Measurements from ENCODE around the gene RAPGEF1.
A peak's percentile ranks its signal among the peaks of the same experiment; 100 is the strongest.
"Not testable (repeated sequence)": the region's sequence is repeated elsewhere in the genome, so short reads cannot be mapped to it uniquely, and the experiment has no call there.

Gene RAPGEF1

GRCh38 chr9:131555841-131556673, 183.8 kb downstream of the RAPGEF1 start:
- peak; percentile 6 for DNase-seq (ENCODE audit: low spot score)

DNA sequence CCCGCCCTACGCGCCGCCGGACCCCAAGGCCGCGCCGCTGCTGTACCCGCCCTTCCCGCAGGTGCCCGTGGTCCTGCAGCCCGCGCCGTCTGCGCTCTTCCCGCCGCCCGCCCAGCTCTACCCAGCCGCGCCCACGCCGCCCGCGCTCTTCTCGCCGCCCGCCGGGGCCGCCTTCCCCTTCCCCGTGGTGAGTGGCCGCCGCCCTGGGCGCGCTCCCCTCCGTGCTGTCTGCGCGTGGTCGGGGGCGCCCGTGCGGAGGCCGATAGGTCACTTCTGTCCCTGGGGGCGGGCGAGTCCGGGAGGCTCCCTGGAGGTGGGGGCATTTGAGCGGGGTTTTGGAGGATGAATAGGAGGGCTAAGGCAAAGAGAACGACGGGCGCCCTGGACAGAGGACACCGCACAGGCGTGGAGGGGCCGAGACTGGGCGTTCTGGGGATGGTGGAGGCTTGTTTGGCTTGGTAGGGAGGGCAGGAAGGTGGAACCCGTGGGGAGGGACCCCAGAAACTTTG, 185.0 kb downstream of the RAPGEF1 start:
- DNase-seq (ENCODE audit: low spot score) = peak; percentile 18

- peak; percentile 8 for DNase-seq (ENCODE audit: low spot score)
These were observed 185.6 kb downstream of the RAPGEF1 start for GRCh38 chr9:131554087-131554842.

DNA sequence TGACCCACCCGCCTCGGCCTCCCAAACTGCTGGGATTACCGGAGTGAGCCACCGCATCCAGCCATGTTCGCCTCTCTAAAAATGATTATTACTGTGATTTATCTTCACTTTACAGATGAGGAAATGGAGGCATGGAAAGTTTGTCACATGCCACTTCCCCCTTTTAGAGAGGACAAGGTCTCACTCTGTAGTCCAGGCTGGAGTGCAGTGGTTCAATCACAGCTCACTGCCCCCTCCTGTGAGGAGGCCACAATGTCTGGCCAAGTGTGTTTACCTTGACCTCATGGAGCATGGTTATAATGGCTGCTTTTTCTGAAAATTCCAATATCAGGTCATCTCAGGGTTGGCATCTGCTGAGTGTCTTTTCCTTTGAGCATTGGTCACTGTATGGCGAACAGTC, 187.8 kb downstream of the RAPGEF1 start:
- DNase-seq (ENCODE audit: low spot score) = no peak

DNA sequence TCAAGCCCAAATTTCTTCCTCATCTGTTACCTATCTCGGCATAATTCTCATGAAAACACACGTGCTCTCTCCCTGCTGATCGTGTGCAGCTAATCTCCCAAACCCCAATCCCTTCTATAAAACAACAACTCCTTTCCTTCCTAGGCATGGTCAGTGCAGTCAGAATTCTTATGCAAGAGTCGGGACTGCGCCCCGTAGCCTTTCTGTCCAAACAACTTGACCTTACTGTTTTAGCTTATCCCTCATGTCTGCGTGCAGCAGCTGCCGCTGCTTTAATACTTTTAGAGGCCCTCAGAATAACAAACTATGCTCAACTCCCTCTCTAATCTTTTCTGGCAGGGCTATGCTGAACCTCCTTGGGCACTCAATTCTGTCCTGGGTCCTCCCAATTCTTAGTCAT, 189.4 kb downstream of the RAPGEF1 start:
- DNase-seq (ENCODE audit: low spot score) = not testable (repeated sequence)

DNA sequence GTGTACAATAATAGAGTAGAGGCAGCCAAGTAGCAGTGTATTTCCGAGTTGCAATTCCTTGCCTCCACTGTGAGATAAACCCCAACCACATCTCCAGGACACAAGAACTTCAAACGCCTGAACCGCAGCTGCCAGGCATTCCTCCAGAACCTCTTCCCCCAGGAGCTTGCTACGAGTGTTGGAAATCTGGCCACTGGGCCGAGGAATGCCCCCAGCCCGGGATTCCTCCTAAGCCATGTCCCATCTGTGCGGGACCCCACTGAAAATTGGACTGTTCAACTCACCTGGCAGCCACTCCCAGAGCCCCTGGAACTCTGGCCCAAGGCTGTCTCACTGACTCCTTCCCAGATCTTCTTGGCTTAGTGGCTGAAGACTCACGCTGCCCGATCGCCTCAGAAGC, 190.7 kb downstream of the RAPGEF1 start:
- DNase-seq (ENCODE audit: low spot score) = not testable (repeated sequence)

DNA sequence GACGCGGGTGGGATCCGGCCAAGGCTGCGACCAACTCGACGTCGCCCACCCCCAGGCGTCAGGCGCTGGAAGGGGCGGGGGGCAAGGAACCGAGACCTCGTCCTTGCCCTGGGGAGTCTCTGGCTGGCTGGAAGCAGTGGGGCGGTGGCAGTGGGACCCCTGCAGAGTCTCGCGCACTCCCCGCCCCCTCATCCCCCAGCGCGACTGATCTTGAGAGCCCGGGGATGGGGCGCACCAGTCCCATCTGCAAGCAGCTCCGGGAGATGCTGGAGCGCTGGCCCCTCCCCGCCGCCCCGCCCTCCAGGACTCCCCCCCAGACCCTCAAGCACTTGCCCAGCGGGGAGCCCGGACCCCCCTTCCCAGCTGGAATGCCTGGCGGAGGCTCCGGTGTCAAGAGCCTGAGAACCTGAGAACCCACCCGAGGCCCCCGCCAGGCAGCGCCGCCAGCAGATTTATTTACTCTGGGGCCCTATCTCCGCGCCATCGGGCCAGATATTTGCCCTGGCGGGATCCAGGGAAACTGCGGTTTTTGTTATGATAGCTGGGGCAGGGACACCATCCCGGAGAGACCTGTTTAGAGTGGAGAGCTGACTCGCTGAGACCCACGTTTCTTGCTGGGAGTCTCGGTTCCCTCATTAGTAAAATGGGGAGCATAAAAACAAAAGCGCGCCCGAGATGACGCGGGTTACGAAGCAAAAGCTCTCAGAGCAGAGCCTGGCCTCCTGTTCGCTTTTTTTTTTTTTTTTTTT, 193.4 kb downstream of the RAPGEF1 start:
- DNase-seq (ENCODE audit: low spot score) = peak; percentile 61

GRCh38 chr9:131545786-131546335, 194.0 kb downstream of the RAPGEF1 start:
- no peak for DNase-seq (ENCODE audit: low spot score)

GRCh38 chr9:131545003-131545785, 194.7 kb downstream of the RAPGEF1 start, which contains the start of gene PRRT1B:
TSS of gene PRRT1B (plus strand) at chr9:131545523. CDS start at chr9:131545616, 93 bp downstream.
- DNase-seq (ENCODE audit: low spot score) = no peak

- DNase-seq (ENCODE audit: low spot score) = no peak
These were observed 196.7 kb downstream of the RAPGEF1 start for GRCh38 chr9:131543141-131543540.

DNA sequence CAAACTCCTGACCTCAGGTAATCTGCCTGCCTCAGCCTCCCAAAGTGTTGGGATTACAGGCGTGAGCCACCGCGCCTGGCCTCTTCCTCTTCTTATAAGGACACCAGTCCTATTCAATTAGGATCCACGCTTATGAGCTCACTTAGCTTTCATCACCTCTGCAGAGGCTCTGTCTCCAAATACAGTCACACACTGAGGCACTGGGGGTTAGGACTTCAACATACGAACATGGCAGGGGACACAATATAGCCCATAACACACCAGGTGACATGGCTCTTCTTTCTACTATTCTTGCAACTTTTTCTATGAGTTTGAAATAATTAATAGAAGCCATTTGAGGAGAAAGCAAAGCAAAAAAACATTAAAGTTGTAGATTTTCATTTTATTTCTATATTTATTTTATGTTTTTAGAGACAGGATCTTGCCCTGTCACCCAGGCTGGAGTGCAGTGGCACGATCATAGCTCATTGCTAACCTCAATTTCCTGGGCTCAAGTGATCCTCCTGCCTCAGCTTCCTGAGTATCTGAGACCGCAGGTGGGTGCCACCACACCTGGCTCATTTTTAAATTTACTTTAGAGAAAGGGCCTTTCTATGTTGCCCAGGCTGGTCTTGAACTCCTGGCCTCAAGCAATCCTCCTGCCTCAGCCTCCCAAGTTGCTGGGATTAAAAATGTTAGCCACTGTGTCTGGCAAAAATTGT, 200.5 kb downstream of the RAPGEF1 start:
- no peak for DNase-seq (ENCODE audit: low spot score)

DNA sequence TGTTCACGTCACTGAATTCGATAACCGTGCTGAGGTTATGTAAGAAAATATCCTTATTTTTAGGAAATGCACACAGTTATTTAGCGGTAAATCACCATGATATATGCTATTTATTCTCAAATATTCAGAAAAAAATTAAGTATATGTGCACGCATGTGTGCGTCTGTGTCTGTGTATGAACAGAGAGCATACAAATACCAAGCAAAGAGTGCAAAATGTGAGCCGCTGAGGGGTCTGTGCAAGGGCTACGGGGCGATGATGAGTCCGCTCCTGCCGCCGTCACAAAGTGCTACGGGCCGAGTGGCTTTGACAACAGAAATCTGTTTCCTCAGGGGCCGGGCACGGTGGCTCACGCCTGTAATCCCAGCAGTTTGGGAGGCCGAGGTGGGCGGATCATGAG, 201.9 kb downstream of the RAPGEF1 start:
- DNase-seq (ENCODE audit: low spot score) = no peak

DNA sequence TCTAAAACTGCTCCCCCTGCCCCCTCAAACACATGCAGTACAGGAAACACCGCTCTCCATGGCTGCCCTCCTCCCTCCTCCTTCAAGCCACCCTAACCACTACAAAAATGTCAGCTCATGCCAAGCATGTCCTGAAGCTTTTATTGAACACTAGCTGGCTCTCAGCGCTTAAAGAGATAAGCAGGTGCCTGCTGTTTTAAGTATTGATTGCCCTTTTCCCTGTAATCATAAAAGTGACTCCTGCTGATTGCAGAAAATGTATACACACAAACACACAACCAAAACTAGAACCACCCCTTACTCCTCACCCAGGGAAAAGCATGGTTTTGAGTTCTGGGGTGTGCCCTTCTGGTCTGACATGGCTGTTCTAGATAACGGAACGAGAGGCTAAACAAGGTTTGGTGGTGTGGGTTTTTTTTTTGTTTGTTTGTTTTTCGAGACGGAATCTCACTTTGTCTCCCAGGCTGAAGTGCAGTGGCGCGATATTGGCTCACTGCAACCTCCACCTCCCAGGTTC, 205.1 kb downstream of the RAPGEF1 start:
- no peak for DNase-seq (ENCODE audit: low spot score)

GRCh38 chr9:131530920-131531832, 208.7 kb downstream of the RAPGEF1 start, which contains the start of gene UCK1:
TSS of gene UCK1 (minus strand) at chr9:131531263. CDS start at chr9:131531174, 89 bp downstream.
- DNase-seq (ENCODE audit: low spot score) = peak; percentile 100

DNA sequence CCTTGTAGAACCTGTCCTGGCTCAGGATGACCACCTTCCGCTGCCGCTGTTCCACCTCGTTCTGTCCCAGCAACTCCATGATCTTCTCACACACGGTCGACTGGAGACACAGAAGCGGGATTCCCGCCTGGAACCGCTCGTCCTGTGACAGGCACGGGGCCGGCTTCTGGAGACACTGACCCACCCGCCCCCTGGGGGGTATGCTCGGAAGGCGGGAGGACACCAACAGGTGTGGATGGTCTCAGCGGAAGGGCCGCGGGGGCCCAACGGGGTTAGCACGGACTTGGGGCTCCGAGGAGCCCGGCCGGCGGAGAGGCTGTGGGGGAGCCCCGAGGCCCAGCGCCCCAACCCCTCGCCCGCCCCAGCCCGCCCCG, 209.3 kb downstream of the RAPGEF1 start:
- DNase-seq (ENCODE audit: low spot score) = peak; percentile 66

DNA sequence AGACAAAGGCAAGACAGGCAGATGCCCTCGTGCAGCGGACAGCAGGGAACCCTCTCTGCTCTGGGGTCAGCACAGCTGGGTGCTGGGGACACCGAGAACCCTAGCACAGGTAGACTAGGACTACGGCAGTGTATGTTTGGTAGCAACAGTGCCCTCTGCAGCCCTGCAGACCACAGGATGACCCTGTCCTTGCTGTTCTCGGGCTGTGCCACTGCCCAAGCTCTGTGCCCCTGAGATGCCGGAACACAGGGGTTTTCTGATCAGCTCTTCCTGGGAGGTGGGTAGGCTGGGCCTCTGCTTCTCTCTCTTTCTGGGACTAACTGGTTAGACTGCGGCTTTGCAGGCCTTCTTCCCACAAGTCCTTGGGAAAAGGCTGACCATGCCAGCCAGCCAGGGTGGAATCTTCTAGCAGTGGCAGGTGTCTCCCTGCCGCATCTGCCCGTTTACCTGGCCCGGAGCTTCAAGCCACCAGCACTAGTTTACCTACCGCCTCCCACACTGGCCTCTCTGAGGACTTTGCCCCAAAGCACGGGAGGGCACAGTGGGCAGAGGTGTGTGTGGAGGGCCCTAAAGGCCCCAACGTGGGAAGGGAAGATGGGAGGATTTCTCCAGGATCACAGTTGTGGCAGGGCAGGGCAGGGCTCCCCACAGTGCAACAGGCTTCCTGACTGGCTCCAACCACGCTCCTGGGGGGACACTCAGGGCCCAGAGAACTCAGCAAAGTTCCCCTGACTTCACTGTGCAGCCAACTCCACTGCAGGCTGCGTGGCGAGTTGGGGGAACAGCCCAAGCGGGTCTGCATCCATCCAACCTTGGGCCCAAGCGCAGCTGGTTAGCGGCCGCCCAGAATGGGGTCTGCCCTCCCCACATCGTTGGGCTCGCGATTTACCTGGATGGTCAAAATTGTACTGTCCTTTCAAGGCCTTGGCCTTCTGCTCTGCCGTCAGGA, 210.0 kb downstream of the RAPGEF1 start:
- DNase-seq (ENCODE audit: low spot score) = no peak

DNA sequence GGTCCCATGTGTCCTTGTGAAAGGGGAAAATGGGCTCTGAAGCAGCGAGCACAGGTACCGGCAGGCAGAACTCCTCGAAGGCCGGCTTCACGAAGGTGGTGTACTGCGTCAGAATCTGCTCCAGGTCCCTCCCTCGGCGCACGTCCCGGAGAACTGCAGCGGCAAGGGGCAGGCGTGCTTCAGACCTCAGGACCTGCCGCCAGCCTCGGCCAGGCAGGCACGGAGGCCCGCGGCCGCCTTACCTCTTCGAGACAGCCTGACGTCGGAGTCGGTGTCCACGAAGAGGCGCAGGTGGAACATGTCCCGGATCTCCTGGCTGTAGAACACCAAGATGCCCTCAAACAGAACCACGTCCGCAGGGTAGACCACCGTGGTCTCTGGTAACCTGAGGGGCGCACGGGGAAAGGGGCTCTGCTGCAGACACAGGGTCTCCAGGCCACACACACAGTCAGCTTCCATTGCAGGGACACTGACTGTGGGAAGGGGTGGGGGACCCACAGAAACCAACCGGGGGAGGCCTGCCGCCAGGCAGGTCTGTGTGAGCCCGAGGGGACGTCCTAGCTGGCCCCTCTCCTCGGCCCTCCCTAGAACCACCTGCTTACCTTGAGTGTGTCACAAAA, 210.9 kb downstream of the RAPGEF1 start:
- no peak for DNase-seq (ENCODE audit: low spot score)
